MCF 10A (cell line): Measurements from ENCODE around the gene WFIKKN2. TPM values are rescaled to one million over a fixed set of nuclear protein-coding genes. Genes with fewer than 3 reads are reported as not detected.
"Not testable (repeated sequence)": the region's sequence is repeated elsewhere in the genome, so short reads cannot be mapped to it uniquely, and the experiment has no call there.

Experiments used
- BruUV-seq: library from RNA; stranded (reverse); fragments of 400-500 nt; replicated peaks from 2 replicates; lab custom pipeline; 2021; lab: Mats Ljungman, UMichigan
- CTCF ChIA-PET: fragments of 300-600 bp; sonication (Branson Sonifier 250); formaldehyde crosslinking; extraction: SDS; loops from one replicate; lab custom pipeline; 2021; ENCODE audit warnings: antibody characterized with exemption, inconsistent platforms; lab: Yijun Ruan, JAX
- POLR2A ChIA-PET: fragments of 300-600, 350-650 bp; sonication (Branson Sonifier 250); formaldehyde crosslinking; extraction: SDS; loops from one replicate; lab custom pipeline; 2020; ENCODE audit warnings: antibody characterized with exemption, inconsistent platforms; lab: Yijun Ruan, JAX
- DNase-seq: peaks from one replicate; pipeline ENCODE4 v3.0.0-alpha.2; 2018; ENCODE audit not compliant: unreplicated experiment
- H3K27ac Mint-ChIP-seq: one replicate; pipeline ENCODE4 v1.8.0; 2022; ENCODE audit warnings: mild to moderate bottlenecking, low read depth, mixed read lengths; ENCODE audit not compliant: unreplicated experiment
- H3K27me3 Mint-ChIP-seq: one replicate; pipeline ENCODE4 v1.8.0; 2022; ENCODE audit warnings: mixed read lengths; ENCODE audit not compliant: insufficient read depth, unreplicated experiment
- H3K36me3 Mint-ChIP-seq: one replicate; pipeline ENCODE4 v1.8.0; 2022; ENCODE audit warnings: mild to moderate bottlenecking, moderate library complexity, mixed read lengths; ENCODE audit not compliant: insufficient read depth, unreplicated experiment
- H3K4me1 Mint-ChIP-seq: one replicate; pipeline ENCODE4 v1.8.0; 2022; ENCODE audit warnings: mixed read lengths; ENCODE audit not compliant: insufficient read depth, unreplicated experiment
- H3K4me3 Mint-ChIP-seq: one replicate; pipeline ENCODE4 v1.8.0; 2022; ENCODE audit warnings: mild to moderate bottlenecking, moderate library complexity, mixed read lengths; ENCODE audit not compliant: unreplicated experiment
- H3K9me3 Mint-ChIP-seq: one replicate; pipeline ENCODE4 v1.8.0; 2022; ENCODE audit warnings: mixed read lengths; ENCODE audit not compliant: unreplicated experiment
- intact Hi-C: fragments of 100-400 bp; cut with micrococcal nuclease; formaldehyde crosslinking; loops from 2 replicates; pipeline ENCODE4 v1.14.1; 2022
- total RNA-seq: library from RNA; stranded (reverse); gene quantifications from 2 replicates; pipeline ENCODE4 v1.2.3, GENCODE V29; 2022
- TF ChIP-seq, protein P1 (sequence below): fragments of 200-600 bp; IDR thresholded peaks from one replicate; pipeline ENCODE4 v1.8.0; 2022; ENCODE audit warnings: antibody characterized with exemption, mild to moderate bottlenecking; ENCODE audit not compliant: unreplicated experiment

The WFIKKN2 gene
- total RNA-seq, 1 experiment from 2014 or later, result not detected

DNA sequence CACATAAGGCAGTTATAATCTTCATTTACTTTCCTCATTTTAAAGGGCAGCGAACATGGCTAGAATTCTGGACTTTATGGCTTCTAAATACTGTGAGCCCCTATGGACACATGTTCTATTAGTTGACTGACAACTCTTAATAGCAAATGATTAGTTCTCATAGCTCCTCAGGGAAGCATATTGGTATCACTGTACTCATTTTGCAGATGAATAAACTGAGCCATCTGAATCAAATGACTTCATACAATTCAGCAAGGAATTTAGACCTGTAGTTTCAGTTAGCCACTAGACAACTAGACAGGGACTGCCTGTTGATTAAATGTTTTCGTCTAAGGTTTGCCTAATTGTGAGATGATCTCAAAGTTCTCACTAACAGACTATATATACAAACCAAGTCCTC, 21.0 kb downstream of the WFIKKN2 start:
- BruUV-seq, result no TSS peak
- Mint-ChIP-seq H3K9me3 (no peaks in the 10 kb centered on the region), H3K27me3 (no peaks in the 10 kb centered on the region), H3K36me3 (peaks cover 18% of the 10 kb centered on the region), H3K4me3 (no peak overlapping the region), H3K27ac (no peak overlapping the region), H3K4me1 (peaks cover 15% of the 10 kb centered on the region)
- TF ChIP-seq, protein P1, sequence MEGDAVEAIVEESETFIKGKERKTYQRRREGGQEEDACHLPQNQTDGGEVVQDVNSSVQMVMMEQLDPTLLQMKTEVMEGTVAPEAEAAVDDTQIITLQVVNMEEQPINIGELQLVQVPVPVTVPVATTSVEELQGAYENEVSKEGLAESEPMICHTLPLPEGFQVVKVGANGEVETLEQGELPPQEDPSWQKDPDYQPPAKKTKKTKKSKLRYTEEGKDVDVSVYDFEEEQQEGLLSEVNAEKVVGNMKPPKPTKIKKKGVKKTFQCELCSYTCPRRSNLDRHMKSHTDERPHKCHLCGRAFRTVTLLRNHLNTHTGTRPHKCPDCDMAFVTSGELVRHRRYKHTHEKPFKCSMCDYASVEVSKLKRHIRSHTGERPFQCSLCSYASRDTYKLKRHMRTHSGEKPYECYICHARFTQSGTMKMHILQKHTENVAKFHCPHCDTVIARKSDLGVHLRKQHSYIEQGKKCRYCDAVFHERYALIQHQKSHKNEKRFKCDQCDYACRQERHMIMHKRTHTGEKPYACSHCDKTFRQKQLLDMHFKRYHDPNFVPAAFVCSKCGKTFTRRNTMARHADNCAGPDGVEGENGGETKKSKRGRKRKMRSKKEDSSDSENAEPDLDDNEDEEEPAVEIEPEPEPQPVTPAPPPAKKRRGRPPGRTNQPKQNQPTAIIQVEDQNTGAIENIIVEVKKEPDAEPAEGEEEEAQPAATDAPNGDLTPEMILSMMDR, result no peak
- no peak for DNase-seq
- ChIA-PET CTCF (interaction anchor here (0.6 to 11.7 kb wide), 7 partner anchors 9 to 201 kb away, joined by 3 to 429 read pairs (median 4); no protein-coding TSS in a partner anchor), POLR2A (interaction anchor here (0.6 to 7.3 kb wide), 8 partner anchors 8 to 121 kb away, joined by 3 to 170 read pairs (median 3); partner anchors contain the start of gene TOB1)
- intact Hi-C loops, result no loop called here

DNA sequence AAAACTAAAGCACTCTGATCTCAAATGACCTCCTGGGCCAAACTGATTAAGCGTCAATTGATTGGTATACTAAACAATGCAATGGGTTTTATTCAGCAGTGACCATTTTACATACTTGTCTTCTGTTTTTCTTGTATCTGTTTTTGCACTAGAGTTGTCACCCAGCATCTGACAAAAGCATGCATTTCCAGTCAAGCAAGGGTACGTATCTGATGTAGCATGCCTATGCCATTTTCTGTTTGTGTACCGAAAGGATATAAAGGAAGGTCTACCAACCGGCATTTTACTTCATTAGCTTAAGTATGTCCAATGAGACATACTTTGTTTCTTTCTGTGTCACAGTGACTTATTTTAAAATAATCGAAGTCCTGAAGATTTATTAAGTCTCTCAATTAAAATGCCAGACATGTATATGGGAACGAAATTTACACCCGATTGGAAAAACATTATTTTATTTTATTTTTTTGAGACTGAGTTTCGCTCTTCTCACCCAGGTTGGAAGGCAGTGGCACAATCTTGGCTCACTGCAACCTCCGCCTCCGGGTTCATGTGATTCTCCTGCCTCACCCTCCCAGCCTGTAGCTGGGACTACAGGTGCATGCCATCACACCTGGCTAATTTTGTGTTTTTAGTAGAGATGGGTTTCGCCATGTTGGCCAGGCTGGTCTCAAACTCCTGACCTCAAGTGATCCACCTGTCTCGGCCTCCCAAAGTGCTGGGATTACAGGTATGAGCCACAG, 23.3 kb downstream of the WFIKKN2 start:
- peaks cover 40% of the 10 kb centered on the region for H3K36me3 Mint-ChIP-seq
- CTCF ChIA-PET, result interaction anchor here (0.7 to 11.7 kb wide), 6 partner anchors 76 to 248 kb away, joined by 3 to 429 read pairs (median 6); no protein-coding TSS in a partner anchor
- TF ChIP-seq, protein P1, result no peak
- no peak for DNase-seq
- no peaks in the 10 kb centered on the region for H3K27me3 Mint-ChIP-seq
- H3K4me1 Mint-ChIP-seq, result peaks cover 13% of the 10 kb centered on the region
- H3K27ac Mint-ChIP-seq, result no peak overlapping the region
- H3K9me3 Mint-ChIP-seq, result no peaks in the 10 kb centered on the region
- no TSS peak for BruUV-seq
- POLR2A ChIA-PET, result interaction anchor here (0.6 to 10.4 kb wide), 3 partner anchors 9 to 393 kb away, joined by 3 to 473 read pairs (median 6); no protein-coding TSS in a partner anchor
- intact Hi-C loops, result no loop called here
- H3K4me3 Mint-ChIP-seq, result no peak overlapping the region

DNA sequence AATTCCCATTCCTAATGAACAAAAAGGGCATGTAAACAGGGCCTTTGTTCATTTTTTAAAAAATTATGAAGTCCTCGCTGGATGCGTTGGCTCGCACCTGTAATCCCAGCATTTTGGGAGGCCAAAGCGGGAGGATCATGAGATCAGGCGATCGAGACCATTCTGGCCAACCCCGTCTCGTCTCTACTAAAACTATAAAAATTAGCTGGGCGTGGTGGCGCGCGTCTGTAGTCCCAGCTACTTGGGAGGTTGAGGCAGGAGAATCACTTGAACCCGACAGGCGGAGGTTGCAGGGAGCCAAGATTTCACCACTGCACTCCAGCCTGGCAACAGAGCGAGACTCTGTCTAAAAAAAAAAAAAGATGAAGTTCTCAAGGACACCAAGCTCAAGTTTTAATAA, 24.3 kb downstream of the WFIKKN2 start:
- intact Hi-C loops, DNase-seq, H3K9me3 Mint-ChIP-seq, H3K4me3 Mint-ChIP-seq, BruUV-seq, H3K27ac Mint-ChIP-seq, H3K27me3 Mint-ChIP-seq: not testable (repeated sequence)
- CTCF ChIA-PET, result interaction anchor here (0.6 to 6.3 kb wide), 8 partner anchors 7 to 355 kb away, joined by 3 to 71 read pairs (median 6); no protein-coding TSS in a partner anchor
- Mint-ChIP-seq H3K4me1 (peaks cover 20% of the 10 kb centered on the region), H3K36me3 (peaks cover 51% of the 10 kb centered on the region)
- POLR2A ChIA-PET, result interaction anchor here (1.6 to 10.4 kb wide), 2 partner anchors 43 to 91 kb away, joined by 6 to 473 read pairs; no protein-coding TSS in a partner anchor

DNA sequence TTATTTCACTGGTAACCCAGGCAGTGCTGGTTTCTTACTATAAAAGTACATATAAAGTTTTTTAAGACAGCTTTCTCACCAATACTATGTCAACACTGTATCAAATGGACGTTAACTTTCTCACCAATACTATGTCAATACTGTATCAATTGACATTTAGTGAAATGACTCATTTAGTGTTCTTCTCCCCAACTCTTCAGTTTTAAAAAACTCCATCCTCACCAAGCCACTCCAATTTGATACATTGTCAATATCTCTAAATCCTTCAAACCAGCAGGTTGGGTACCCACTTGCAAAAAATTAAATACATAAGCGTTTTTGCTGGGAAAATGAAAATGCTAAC, 25.9 kb downstream of the WFIKKN2 start:
- Mint-ChIP-seq H3K27ac (no peak overlapping the region), H3K4me3 (no peak overlapping the region), H3K4me1 (peaks cover 20% of the 10 kb centered on the region), H3K36me3 (peaks cover 63% of the 10 kb centered on the region), H3K27me3 (no peaks in the 10 kb centered on the region), H3K9me3 (no peaks in the 10 kb centered on the region)
- TF ChIP-seq, protein P1, result no peak
- intact Hi-C loops, result no loop called here
- CTCF ChIA-PET, result interaction anchor here (0.7 to 6.3 kb wide), 9 partner anchors 9 to 143 kb away, joined by 3 to 71 read pairs (median 8); no protein-coding TSS in a partner anchor
- DNase-seq, result no peak
- BruUV-seq, result no TSS peak
- POLR2A ChIA-PET, result interaction anchor here (0.8 to 10.4 kb wide), 7 partner anchors 8 to 261 kb away, joined by 3 to 473 read pairs (median 4); no protein-coding TSS in a partner anchor
